SU-DHL-6 (cell line): ENCODE results near the gene MRPS34.
A peak's percentile ranks its signal among the peaks of the same experiment; 100 is the strongest.

Source experiments
- H2AFZ ChIP-seq: fragments of 200-600 bp; sonication (generic); 2 replicates; pipeline ENCODE4 v1.6.1; 2014; ENCODE audit warnings: low read depth, mild to moderate bottlenecking, moderate library complexity, mixed read lengths, antibody characterized with exemption, low read length; ENCODE audit not compliant: severe bottlenecking
- H3F3A ChIP-seq: fragments of 200-600 bp; shearing (Covaris generic); 2 replicates; pipeline ENCODE4 v1.6.0; 2016; ENCODE audit warnings: antibody characterized with exemption, mild to moderate bottlenecking; ENCODE audit not compliant: insufficient read depth
- H3K27ac ChIP-seq: fragments of 200-600 bp; sonication (generic); 2 replicates; pipeline ENCODE4 v1.5.1; 2016; ENCODE audit warnings: low read depth, mild to moderate bottlenecking, low read length, moderate library complexity, mixed read lengths
- H3K27me3 ChIP-seq: fragments of 200-600 bp; sonication (generic), shearing (Covaris generic); 2 replicates; pipeline ENCODE4 v1.6.0; 2014; ENCODE audit warnings: mild to moderate bottlenecking, low read length
- H3K36me3 ChIP-seq: fragments of 200-600 bp; sonication (generic); 2 replicates; pipeline ENCODE4 v1.6.1; 2014; ENCODE audit warnings: mild to moderate bottlenecking, low read length, mixed read lengths
- H3K4me2 ChIP-seq: fragments of 300-600, 200-600 bp; shearing (Covaris generic), sonication (generic); 2 replicates; pipeline ENCODE4 v1.6.0; 2014; ENCODE audit warnings: low read length, low read depth, mild to moderate bottlenecking; ENCODE audit not compliant: poor library complexity, severe bottlenecking
- H3K4me3 ChIP-seq: fragments of 200-600 bp; sonication (generic); 2 replicates; pipeline ENCODE4 v1.5.1; 2014; ENCODE audit warnings: antibody characterized with exemption, low read length, mild to moderate bottlenecking, mixed read lengths; ENCODE audit not compliant: insufficient read depth, poor library complexity, severe bottlenecking
- H3K79me2 ChIP-seq: fragments of 200-600 bp; sonication (generic); 2 replicates; pipeline ENCODE4 v1.6.1; 2014; ENCODE audit warnings: mild to moderate bottlenecking, low read length, moderate library complexity; ENCODE audit not compliant: insufficient read depth
- H3K9ac ChIP-seq: fragments of 200-600 bp; sonication (generic); 2 replicates; pipeline ENCODE4 v1.7.0; 2014; ENCODE audit warnings: mild to moderate bottlenecking, low read length
- H3K9me2 ChIP-seq: fragments of 200-600 bp; sonication (generic); replicated peaks from 2 replicates; pipeline ENCODE4 v1.6.1; 2014; ENCODE audit warnings: low read length; ENCODE audit not compliant: insufficient read depth
- H3K9me3 ChIP-seq: fragments of 200-600 bp; sonication (generic); 2 replicates; pipeline ENCODE4 v1.6.1; 2014; ENCODE audit warnings: low read length, mixed read lengths; ENCODE audit not compliant: insufficient read depth
- H4K20me1 ChIP-seq: fragments of 200-600 bp; sonication (generic); 2 replicates; pipeline ENCODE4 v1.6.1; 2014; ENCODE audit warnings: low read depth, mild to moderate bottlenecking, antibody characterized with exemption, low read length, moderate library complexity, mixed read lengths
- EZH2phosphoT487 ChIP-seq: fragments of 200-600 bp; sonication (generic), shearing (Covaris generic); conservative IDR thresholded peaks from 2 replicates; pipeline ENCODE4 v1.6.1; 2018; ENCODE audit warnings: mild to moderate bottlenecking, antibody characterized with exemption, low read length, moderate library complexity, mixed read lengths
- TF ChIP-seq, protein P1 (sequence below): fragments of 200-600 bp; sonication (generic); IDR thresholded peaks from one replicate; pipeline ENCODE4 v1.5.1; 2017; ENCODE audit warnings: antibody characterized with exemption, mild to moderate bottlenecking, low read length, moderate library complexity; ENCODE audit not compliant: insufficient read depth, poor library complexity, severe bottlenecking

The MRPS34 gene

DNA sequence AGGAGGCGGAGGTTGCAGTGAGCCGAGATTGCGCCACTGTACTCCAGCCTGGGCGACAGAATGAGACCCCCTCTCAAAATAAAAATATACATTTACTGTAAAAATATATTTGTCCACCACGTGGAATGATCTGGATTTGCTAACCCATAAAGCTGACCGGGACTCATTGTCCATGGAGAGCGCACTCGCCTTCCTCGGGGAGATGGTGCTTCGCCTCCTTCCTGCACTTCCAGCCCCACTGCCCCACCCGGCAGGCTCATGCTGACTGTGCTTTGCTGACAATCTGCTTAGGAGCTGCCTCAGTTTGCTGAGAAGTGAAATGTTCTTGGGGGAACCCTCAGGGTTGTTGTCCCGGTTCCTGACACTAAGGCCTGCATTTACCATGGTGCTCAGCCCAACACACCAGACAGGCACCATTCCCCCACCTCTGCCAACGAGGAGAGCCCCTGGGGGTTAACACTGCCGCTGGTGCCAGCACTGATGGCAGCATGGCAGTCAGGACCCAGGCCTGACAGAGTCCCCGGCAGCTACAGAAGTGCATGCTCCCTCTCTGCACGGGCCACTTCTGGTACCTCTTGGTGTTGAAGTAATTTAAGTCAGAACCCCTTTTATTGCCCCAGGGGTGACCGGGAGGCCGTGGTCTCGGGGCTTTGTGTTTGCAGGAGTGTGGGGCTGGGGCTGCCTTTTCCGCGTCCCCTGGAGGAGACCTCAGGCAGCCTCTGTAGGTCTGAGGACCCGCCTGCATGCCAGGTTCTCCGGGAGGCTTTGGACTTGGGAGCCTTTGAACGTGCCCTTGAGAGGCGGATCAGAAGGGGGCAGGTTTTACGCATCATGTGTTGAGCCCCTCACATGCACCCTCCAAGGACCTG, 12.3 kb upstream of the MRPS34 start:
- no peaks in the 10 kb centered on the region for H3K27me3 ChIP-seq
- peaks cover 32% of the 10 kb centered on the region for H3K79me2 ChIP-seq
- no peak overlapping the region for H3K9ac ChIP-seq
- no peak overlapping the region for H2AFZ ChIP-seq
- H3K9me2 ChIP-seq = no peaks in the 10 kb centered on the region
- H3K9me3 ChIP-seq = no peaks in the 10 kb centered on the region
- no peak overlapping the region for H3K4me2 ChIP-seq
- no peak overlapping the region for H3K27ac ChIP-seq
- no peaks in the 10 kb centered on the region for H3F3A ChIP-seq
- H4K20me1 ChIP-seq = no peaks in the 10 kb centered on the region
- no peaks in the 10 kb centered on the region for H3K36me3 ChIP-seq
- H3K4me3 ChIP-seq = no peak overlapping the region
- TF ChIP-seq, protein P1, sequence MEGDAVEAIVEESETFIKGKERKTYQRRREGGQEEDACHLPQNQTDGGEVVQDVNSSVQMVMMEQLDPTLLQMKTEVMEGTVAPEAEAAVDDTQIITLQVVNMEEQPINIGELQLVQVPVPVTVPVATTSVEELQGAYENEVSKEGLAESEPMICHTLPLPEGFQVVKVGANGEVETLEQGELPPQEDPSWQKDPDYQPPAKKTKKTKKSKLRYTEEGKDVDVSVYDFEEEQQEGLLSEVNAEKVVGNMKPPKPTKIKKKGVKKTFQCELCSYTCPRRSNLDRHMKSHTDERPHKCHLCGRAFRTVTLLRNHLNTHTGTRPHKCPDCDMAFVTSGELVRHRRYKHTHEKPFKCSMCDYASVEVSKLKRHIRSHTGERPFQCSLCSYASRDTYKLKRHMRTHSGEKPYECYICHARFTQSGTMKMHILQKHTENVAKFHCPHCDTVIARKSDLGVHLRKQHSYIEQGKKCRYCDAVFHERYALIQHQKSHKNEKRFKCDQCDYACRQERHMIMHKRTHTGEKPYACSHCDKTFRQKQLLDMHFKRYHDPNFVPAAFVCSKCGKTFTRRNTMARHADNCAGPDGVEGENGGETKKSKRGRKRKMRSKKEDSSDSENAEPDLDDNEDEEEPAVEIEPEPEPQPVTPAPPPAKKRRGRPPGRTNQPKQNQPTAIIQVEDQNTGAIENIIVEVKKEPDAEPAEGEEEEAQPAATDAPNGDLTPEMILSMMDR = no peak
- no peak for TF ChIP-seq EZH2phosphoT487

DNA sequence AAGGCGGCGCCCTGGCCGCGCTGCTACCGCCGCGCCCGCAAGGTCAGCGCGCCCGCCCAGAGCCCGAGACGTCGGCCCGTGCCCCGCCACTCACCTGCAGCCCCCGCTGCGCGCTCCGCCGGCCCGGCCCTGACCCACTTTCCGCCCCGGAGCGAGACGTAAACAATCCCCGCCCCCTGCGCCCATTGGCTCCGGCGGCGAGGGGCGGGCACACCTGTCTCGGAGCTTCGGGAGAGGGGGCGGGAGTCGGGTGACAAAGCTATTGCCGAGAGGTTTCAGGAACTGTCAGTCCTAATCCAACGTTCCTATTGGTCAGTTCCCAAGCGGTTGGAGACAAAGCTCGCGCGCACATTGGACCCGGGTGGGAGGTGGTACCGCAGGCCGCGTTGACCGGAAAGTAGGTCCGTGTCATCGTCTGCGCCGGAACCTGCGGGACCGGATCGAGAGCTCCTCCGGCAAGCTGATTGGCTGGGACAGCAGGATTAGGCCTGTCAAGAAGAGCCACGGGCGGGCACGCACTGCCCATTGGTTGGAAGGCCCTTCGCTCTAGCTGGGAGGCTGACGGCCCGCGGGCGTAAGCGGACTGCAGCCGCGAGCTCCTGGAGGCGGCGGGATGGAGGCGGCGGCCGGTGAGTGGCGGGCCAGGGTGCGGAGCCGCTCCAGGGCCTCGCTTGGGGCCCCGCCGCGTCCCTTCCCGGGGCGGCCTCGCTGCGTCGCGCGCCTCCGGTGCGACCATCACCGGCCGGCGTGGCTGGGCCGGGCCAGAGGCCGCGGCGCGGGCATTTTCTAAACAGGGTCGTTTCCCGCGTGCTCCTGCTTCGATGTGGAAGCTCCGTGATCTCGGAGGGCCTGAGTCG, 9.7 kb upstream of the MRPS34 start, which contains the start of the genes NUBP2 and SPSB3:
Gene NUBP2 (plus strand): TSS at position 553 of the 857 bp plus-strand sequence. CDS start 61 bp downstream, at position 614.
Gene SPSB3 (minus strand): TSS at position 164 of the 857 bp plus-strand sequence. CDS start 1,088 bp downstream, outside the sequence.
- Histone ChIP-seq H4K20me1 (no peaks in the 10 kb centered on the region), H2AFZ (peak within 1 kb of the TSS; percentile 18), H3K79me2 (peaks cover 32% of the 10 kb centered on the region)

DNA sequence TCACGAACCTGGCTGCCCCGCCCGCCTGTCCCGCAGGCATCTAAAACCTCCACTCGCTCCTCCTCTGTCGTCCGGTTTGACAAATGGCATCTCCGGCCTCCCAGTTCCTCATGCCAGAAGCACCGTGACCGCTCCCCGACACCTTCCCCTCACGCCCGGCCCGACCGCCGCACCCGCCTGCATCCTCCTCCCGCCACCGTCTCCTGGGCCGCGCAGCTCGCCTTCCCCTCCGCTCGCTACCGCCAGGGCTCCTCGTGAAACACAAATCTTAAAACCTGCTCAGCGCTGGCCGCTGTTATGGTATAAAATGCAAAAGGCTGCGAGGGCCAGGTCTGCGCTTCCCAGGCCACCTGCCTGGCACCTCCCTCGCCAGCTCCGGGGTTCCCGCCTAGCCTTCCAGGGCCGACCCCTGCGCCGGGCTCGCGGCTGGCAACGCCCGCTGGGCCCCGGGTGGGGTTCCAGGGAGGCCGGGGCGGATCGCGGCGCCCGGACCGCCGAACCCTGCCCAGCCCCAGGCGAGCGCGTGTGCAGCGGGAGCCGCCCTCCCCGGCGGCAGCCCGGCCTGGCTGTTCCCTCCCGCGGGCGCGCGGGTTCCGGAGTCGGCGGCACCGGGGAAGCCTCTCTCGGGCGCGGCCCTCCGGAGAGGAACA, 8.9 kb upstream of the MRPS34 start:
- Histone ChIP-seq H3K9me2 (no peaks in the 10 kb centered on the region), H3K27me3 (no peaks in the 10 kb centered on the region), H2AFZ (no peak overlapping the region), H3K4me3 (peak overlapping the region; percentile 65), H3K36me3 (no peaks in the 10 kb centered on the region), H3K4me2 (peak overlapping the region; percentile 63), H3K27ac (no peak overlapping the region), H3K9me3 (no peaks in the 10 kb centered on the region), H3K79me2 (peaks cover 32% of the 10 kb centered on the region), H3F3A (no peaks in the 10 kb centered on the region), H3K9ac (peak overlapping the region; percentile 70), H4K20me1 (no peaks in the 10 kb centered on the region)
- no peak for TF ChIP-seq EZH2phosphoT487

More for the DNA sequence above, 9.7 kb upstream of the MRPS34 start, which contains the start of the genes NUBP2 and SPSB3:
- Histone ChIP-seq H3F3A (no peaks in the 10 kb centered on the region), H3K27ac (no peak within 1 kb of the TSS), H3K4me3 (peak within 1 kb of the TSS; percentile 88), H3K27me3 (no peaks in the 10 kb centered on the region), H3K4me2 (peak within 1 kb of the TSS; percentile 98), H3K9me3 (no peaks in the 10 kb centered on the region), H3K9ac (peak within 1 kb of the TSS; percentile 90), H3K9me2 (no peaks in the 10 kb centered on the region), H3K36me3 (no peaks in the 10 kb centered on the region)
- TF ChIP-seq, protein P1 = no peak
- no peak for TF ChIP-seq EZH2phosphoT487
